T-helper 1 cell (primary cell): ENCODE measurements around the gene TSR3.
"Not testable (repeated sequence)": the region's sequence is repeated elsewhere in the genome, so short reads cannot be mapped to it uniquely, and the experiment has no call there.

Source experiments
- DNase-seq, 5 donors: peaks; one replicate each; pipeline ENCODE4 v3.0.0-alpha.2; 2012 to 2020

TSR3 gene

GRCh38 chr16:1336619-1337018 lies 15.1 kb downstream of the TSR3 start:
- DNase-seq = no peak

GRCh38 chr16:1335996-1336395 lies 15.7 kb downstream of the TSR3 start:
- DNase-seq = no peak

- DNase-seq = no peak
Observed at GRCh38 chr16:1335211-1335971, 16.3 kb downstream of the TSR3 start.

GRCh38 chr16:1334739-1335138 lies 16.9 kb downstream of the TSR3 start:
- DNase-seq = no peak

- no peak for DNase-seq
Observed at GRCh38 chr16:1333854-1334700, 17.6 kb downstream of the TSR3 start.

- DNase-seq = peak in 4 of 5 donors; percentile 26 to 59 (median 46)
Observed at GRCh38 chr16:1333149-1333812, 18.4 kb downstream of the TSR3 start, which contains the start of gene BAIAP3. BAIAP3 (plus strand) TSS chr16:1333645; CDS start chr16:1338550, 4,905 bp downstream.

- no peak for DNase-seq
Observed at GRCh38 chr16:1332618-1333148, 19.0 kb downstream of the TSR3 start.

GRCh38 chr16:1331712-1332617 lies 19.7 kb downstream of the TSR3 start:
- peak in 4 of 5 donors; percentile 33 to 55 (median 42) for DNase-seq

- no peak for DNase-seq
Observed at GRCh38 chr16:1330931-1331711, 20.6 kb downstream of the TSR3 start.

- no peak for DNase-seq
Observed at GRCh38 chr16:1330260-1330914, 21.3 kb downstream of the TSR3 start.

- DNase-seq = not testable (repeated sequence)
Observed at GRCh38 chr16:1328961-1329360, 22.7 kb downstream of the TSR3 start.

GRCh38 chr16:1328136-1328535 lies 23.5 kb downstream of the TSR3 start:
- not testable (repeated sequence) for DNase-seq

GRCh38 chr16:1327619-1327947 lies 24.1 kb downstream of the TSR3 start:
- no peak for DNase-seq

GRCh38 chr16:1326946-1327618 lies 24.6 kb downstream of the TSR3 start:
- DNase-seq = no peak

- DNase-seq = no peak
Observed at GRCh38 chr16:1326391-1326790, 25.3 kb downstream of the TSR3 start.

GRCh38 chr16:1325673-1326371 lies 25.9 kb downstream of the TSR3 start:
- no peak for DNase-seq

GRCh38 chr16:1325261-1325660 lies 26.4 kb downstream of the TSR3 start:
- no peak for DNase-seq

- no peak for DNase-seq
Observed at GRCh38 chr16:1324286-1324826, 27.3 kb downstream of the TSR3 start.
